Activated CD4-positive, alpha-beta memory T cell treated with anti-CD3 and anti-CD28 coated beads, Interleukin-2, amount 10 ng/mL, durations not matched to agents 7 days and 5 days (primary cell): ENCODE measurements around the gene SLC25A53. TPM values are rescaled to one million over a fixed set of nuclear protein-coding genes. Genes with fewer than 3 reads are reported as not detected.

Source experiments
- CTCF ChIA-PET: fragments of 350-600 bp; sonication (Branson Sonifier 250); formaldehyde crosslinking; loops from one replicate; lab custom pipeline; 2021; ENCODE audit warnings: antibody characterized with exemption, inconsistent platforms; lab: Charles Lee
- POLR2A ChIA-PET: fragments of 350-600 bp; sonication (Branson Sonifier 250); formaldehyde crosslinking; loops from one replicate; lab custom pipeline; 2021; ENCODE audit warnings: antibody characterized with exemption; lab: Charles Lee
- DNase-seq: peaks from one replicate; pipeline ENCODE4 v3.0.0-alpha.2; 2020
- H3K27ac Mint-ChIP-seq: one replicate; pipeline ENCODE4 v1.8.0; 2021; ENCODE audit warnings: mild to moderate bottlenecking, mixed read lengths
- H3K27me3 Mint-ChIP-seq: one replicate; pipeline ENCODE4 v1.8.0; 2021; ENCODE audit warnings: mixed read lengths
- H3K36me3 Mint-ChIP-seq: one replicate; pipeline ENCODE4 v1.8.0; 2021; ENCODE audit warnings: low read depth, mixed read lengths
- H3K4me1 Mint-ChIP-seq: one replicate; pipeline ENCODE4 v1.8.0; 2021; ENCODE audit warnings: mixed read lengths
- H3K4me3 Mint-ChIP-seq: one replicate; pipeline ENCODE4 v1.8.0; 2021; ENCODE audit warnings: mild to moderate bottlenecking, mixed read lengths
- H3K9me3 Mint-ChIP-seq: one replicate; pipeline ENCODE4 v1.8.0; 2021; ENCODE audit warnings: mixed read lengths
- total RNA-seq, 2 experiments: library from RNA; stranded (reverse); gene quantifications; one replicate each; pipeline ENCODE4 v1.2.3, GENCODE V29; 2021

The SLC25A53 gene, protein sequence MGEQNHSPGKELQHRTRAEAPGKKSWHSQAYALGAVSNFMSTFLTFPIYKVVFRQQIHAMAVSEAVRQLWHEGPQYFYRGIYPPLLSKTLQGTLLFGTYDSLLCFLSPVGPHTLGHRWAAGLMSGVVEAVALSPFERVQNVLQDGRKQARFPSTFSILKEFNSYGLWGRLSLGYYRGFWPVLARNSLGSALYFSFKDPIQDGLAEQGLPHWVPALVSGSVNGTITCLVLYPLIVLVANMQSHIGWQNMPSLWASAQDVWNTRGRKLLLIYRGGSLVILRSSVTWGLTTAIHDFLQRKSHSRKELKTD
- 1 to 10 TPM; 7.9 to 8.3 TPM for total RNA-seq

DNA sequence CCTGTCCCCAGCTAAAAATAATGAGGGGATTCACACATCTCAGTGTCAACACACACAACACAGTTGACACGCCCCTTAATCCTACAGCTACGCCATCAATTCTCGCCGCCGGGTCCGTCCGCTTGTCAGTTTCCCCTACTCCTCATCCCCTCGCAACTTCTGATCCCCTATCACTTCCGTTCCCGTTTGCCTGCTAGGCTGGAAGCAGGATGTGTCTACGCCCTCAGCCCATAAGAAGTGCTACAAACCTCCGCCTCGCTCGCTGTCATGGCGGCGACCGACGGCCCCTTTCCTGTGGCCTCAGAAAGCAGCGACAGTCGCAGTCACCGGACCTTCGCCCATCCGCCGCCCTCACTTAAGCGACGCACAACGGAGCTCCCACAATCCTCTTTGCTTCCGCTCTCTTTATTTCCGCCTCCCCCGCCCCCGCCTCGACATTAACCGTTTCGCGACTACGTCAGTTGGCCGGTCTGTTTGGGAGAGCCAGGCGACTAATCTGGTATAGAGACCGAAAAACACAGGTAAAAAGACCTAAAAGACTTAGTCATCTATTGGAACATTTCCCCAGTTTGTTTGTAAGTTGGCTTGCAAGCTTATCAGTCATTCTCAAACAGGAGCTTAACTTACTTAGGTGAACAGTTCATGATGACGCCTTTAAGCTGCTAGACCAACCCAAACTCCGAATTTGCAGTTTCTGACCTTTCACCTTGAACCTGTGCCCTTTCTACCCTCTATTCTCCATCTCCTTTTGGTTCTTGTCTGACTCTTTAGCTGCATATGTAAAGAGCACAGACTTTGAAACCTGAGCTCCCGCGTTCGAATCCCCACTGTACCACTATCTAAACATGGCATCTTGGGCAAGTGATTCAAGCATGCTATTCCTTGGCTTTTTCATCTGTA, at the start of gene SLC25A53:
Gene SLC25A53, minus strand, starts transcription at position 380 of the 900 bp plus-strand sequence. CDS start 51,752 bp downstream, outside the sequence.
- Mint-ChIP-seq H3K9me3 (no peaks in the 10 kb centered on the region), H3K4me1 (peaks cover 15% of the 10 kb centered on the region), H3K4me3 (peak within 1 kb of the TSS; percentile 90), H3K27me3 (no peaks in the 10 kb centered on the region), H3K27ac (peak within 1 kb of the TSS; percentile 100), H3K36me3 (no peaks in the 10 kb centered on the region)
- POLR2A ChIA-PET: interaction anchor here (0.6 to 3.0 kb wide), 11 partner anchors 10 to 238 kb away, joined by 3 to 57 read pairs (median 5); partner anchors contain the start of genes FAM199X and ZCCHC18
- DNase-seq: peak; percentile 79
- CTCF ChIA-PET: interaction anchor here (0.6 to 1.8 kb wide), 5 partner anchors 9 to 472 kb away, joined by 3 to 43 read pairs (median 3); partner anchors contain the start of gene FAM199X

DNA sequence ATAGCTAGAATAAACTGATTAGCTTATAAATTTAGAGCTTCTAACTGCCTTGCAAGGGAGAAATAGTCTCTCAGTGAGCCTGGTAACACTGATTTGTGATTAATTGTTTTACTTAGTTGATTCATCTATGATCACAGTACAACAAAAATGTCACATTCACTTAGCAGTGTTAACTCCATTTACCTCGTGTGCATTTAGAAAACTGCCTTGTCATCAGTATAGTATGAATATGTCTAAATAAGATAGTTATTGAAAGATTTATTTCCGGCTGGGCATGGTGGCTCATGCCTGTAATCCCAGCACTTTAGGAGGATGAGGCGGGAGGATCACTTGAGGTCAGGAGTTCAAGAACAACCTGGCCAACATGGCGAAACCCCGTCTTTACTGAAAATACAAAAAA, 48.7 kb upstream of the SLC25A53 start:
- H3K27ac Mint-ChIP-seq: no peak overlapping the region
- H3K4me3 Mint-ChIP-seq: no peak overlapping the region
- no peak for DNase-seq
- H3K9me3 Mint-ChIP-seq: no peaks in the 10 kb centered on the region
- POLR2A ChIA-PET: no interaction called here
- no peaks in the 10 kb centered on the region for H3K27me3 Mint-ChIP-seq
- CTCF ChIA-PET: interaction anchor here (1.3 kb wide), 1 partner anchor 10 kb away, joined by 6 read pairs; no protein-coding TSS in a partner anchor
- H3K36me3 Mint-ChIP-seq: no peaks in the 10 kb centered on the region
- H3K4me1 Mint-ChIP-seq: no peaks in the 10 kb centered on the region

DNA sequence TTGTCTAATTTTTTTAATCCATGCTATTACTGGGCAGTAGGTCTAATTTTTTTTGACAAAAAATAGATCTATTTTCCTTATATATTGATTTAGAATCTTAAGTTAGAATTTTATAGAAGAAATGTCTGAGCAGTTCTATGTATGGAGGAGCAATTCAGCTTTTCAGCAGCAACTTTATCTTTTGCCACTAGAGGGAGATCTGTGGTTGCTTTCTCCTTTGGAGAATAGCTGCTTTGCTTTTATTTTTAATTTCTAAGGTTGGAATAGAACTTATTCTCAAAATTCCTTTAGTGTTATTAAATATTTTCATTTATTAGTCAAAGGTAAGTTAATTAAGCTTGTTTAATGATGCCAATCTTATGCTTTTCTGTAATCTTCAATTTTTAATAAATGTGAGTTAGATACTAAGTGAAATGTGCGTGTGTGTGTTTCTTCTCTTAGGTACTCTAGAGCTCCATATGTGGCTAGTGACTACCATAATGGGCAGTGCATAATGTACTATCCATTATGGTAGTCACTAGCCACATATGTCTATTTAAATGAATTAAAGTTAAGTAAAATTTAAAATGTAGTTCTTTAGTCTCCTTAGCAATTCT, 38.8 kb upstream of the SLC25A53 start:
- CTCF ChIA-PET: interaction anchor here (0.9 to 2.0 kb wide), 10 partner anchors 9 to 662 kb away, joined by 3 to 10 read pairs (median 5); no protein-coding TSS in a partner anchor
- POLR2A ChIA-PET: interaction anchor here (1.8 to 1.9 kb wide), 2 partner anchors 38 to 277 kb away, joined by 5 to 6 read pairs; partner anchors contain the start of gene SLC25A53
- H3K4me3 Mint-ChIP-seq: no peak overlapping the region

DNA sequence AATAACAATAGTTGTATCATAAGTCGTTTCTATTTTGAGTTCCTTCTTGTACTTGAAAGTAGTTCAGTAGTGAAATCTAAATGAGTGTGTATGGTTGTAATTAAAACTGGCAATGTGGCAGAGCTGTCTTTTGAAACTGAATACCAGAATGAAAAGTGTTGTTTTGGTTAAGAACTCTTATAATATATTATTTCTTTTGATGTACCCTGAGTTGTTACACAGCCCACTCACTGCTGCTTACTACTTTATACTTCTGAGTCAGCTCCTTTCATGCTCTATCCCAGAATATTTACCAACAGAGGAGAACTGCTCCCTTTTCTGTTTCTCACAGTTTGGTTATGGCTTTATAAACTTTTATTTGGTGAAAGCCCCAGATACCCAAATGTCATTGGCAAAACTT, 38.2 kb upstream of the SLC25A53 start:
- Mint-ChIP-seq H3K36me3 (peaks cover 4% of the 10 kb centered on the region), H3K4me1 (no peaks in the 10 kb centered on the region), H3K27me3 (no peaks in the 10 kb centered on the region), H3K9me3 (no peaks in the 10 kb centered on the region), H3K27ac (no peak overlapping the region), H3K4me3 (no peak overlapping the region)
- no peak for DNase-seq
- ChIA-PET POLR2A (interaction anchor here (1.8 to 1.9 kb wide), 2 partner anchors 38 to 276 kb away, joined by 5 to 6 read pairs; partner anchors contain the start of gene SLC25A53), CTCF (interaction anchor here (0.9 to 2.0 kb wide), 10 partner anchors 9 to 662 kb away, joined by 3 to 10 read pairs (median 5); no protein-coding TSS in a partner anchor)

More for the DNA sequence above, 38.8 kb upstream of the SLC25A53 start:
- H3K36me3 Mint-ChIP-seq: no peaks in the 10 kb centered on the region
- H3K27me3 Mint-ChIP-seq: no peaks in the 10 kb centered on the region
- H3K4me1 Mint-ChIP-seq: no peaks in the 10 kb centered on the region
- no peak for DNase-seq
- no peaks in the 10 kb centered on the region for H3K9me3 Mint-ChIP-seq
- no peak overlapping the region for H3K27ac Mint-ChIP-seq

DNA sequence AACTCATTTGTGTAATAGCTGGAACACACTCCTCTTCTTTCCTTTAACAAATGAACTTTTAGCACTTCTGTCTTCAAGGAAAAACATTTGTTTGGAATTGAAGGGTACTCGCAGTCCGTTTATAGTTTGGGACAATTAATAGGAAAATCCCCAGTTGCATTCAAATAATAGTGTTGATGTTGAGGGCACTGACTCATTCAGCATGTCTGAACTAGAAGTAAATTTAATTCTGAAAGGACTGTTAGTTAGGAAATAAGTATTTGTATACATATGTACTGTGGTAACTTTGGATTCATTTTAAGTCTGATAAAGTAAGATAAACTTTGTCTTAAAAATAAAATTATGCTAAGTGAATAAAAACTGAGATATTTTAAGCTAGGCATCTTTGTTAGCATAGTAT, 36.7 kb upstream of the SLC25A53 start:
- H3K4me3 Mint-ChIP-seq: no peak overlapping the region
- no peak overlapping the region for H3K27ac Mint-ChIP-seq
- H3K27me3 Mint-ChIP-seq: no peaks in the 10 kb centered on the region
- no peaks in the 10 kb centered on the region for H3K9me3 Mint-ChIP-seq
- DNase-seq: no peak
- ChIA-PET CTCF (no interaction called here), POLR2A (no interaction called here)
- H3K4me1 Mint-ChIP-seq: peaks cover 3% of the 10 kb centered on the region
- peaks cover 10% of the 10 kb centered on the region for H3K36me3 Mint-ChIP-seq

DNA sequence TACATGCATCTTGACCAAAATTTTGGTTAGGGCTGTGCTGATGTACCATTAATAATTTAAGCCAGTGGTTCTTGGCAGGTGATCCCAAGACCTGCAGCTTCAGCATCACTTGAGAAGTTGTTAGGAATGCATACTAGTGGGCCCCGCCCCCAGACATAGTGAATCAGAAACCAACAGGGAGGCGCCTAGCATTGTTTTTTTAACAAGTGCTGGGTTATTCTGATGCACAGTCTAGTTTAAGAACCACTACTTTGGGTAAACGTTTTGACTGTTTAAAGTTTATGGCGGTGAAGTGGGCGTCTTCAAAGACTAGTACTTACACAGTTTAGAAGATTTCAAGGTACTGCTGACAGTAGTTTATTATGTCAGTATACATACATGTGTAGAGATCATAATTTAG, 33.0 kb upstream of the SLC25A53 start:
- H3K27ac Mint-ChIP-seq: no peak overlapping the region
- ChIA-PET CTCF (no interaction called here), POLR2A (no interaction called here)
- no peaks in the 10 kb centered on the region for H3K27me3 Mint-ChIP-seq
- H3K36me3 Mint-ChIP-seq: peaks cover 18% of the 10 kb centered on the region
- H3K9me3 Mint-ChIP-seq: no peaks in the 10 kb centered on the region
- H3K4me1 Mint-ChIP-seq: peaks cover 3% of the 10 kb centered on the region
- DNase-seq: no peak
- H3K4me3 Mint-ChIP-seq: no peak overlapping the region

DNA sequence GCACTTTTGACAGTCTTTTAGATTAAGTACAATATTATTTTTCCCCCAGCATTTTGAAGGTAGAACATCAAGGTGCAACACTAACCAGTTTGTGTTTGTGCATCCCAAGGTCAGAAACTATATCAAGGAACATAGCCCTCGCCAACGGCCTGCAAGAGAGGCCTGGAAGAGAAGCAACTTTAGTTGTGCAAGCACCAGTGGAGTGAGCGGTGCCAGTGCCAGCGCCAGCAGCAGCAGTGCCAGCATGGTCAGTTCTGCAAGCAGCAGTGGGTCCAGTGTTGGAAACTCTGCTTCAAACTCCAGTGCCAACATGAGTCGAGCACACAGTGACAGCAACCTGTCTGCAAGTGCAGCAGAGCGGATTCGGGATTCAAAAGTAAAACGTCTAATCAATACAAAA, 31.1 kb upstream of the SLC25A53 start:
- Mint-ChIP-seq H3K27ac (no peak overlapping the region), H3K36me3 (peaks cover 18% of the 10 kb centered on the region), H3K27me3 (no peaks in the 10 kb centered on the region), H3K4me1 (peaks cover 9% of the 10 kb centered on the region), H3K4me3 (no peak overlapping the region), H3K9me3 (no peaks in the 10 kb centered on the region)
- no peak for DNase-seq
- CTCF ChIA-PET: no interaction called here
- POLR2A ChIA-PET: no interaction called here

DNA sequence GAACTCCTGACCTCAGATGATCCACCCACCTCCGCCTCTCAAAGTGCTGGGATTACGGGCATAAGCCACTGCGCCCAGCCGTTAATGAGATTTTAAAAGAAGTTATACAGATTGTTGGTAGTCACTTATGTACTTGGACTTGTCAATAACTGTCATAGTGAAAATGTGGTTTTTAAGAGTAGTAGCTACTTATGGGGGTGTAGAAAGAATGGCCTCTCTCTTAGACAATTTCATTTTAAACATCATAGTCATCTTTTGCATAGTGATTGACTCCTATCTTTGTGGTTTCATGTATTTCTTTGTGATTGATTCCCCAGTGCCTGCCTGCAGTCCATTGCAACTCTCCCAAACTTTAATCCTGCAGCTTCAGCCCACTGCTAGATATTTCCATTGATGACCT, 26.9 kb upstream of the SLC25A53 start:
- Mint-ChIP-seq H3K4me3 (no peak overlapping the region), H3K27ac (no peak overlapping the region), H3K36me3 (peaks cover 19% of the 10 kb centered on the region), H3K9me3 (no peaks in the 10 kb centered on the region), H3K27me3 (no peaks in the 10 kb centered on the region), H3K4me1 (peaks cover 10% of the 10 kb centered on the region)
- ChIA-PET POLR2A (no interaction called here), CTCF (no interaction called here)
- DNase-seq: no peak

DNA sequence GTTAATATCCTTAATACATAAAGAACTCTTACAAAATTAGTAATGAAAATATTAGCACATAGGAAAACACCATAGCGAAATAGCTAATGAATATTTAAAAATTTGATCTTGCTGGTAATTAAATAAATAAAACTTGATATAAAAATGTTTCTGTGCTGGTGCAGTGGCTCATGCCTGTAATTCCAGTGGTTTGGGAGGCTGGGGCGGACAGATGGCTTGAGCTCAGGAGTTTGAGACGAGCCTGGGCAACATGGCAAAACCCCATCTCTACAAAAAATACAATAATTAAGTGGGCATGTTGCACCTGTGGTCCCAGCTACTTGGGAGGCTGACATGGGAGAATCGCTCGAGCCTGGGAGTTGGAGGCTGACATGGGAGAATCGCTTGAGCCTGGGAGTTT, 17.0 kb upstream of the SLC25A53 start:
- Mint-ChIP-seq H3K4me3 (no peak overlapping the region), H3K27ac (no peak overlapping the region), H3K36me3 (peaks cover 29% of the 10 kb centered on the region), H3K27me3 (no peaks in the 10 kb centered on the region), H3K9me3 (no peaks in the 10 kb centered on the region), H3K4me1 (peaks cover 6% of the 10 kb centered on the region)
- ChIA-PET POLR2A (no interaction called here), CTCF (interaction anchor here (1.0 kb wide), 1 partner anchor 21 kb away, joined by 4 read pairs; no protein-coding TSS in a partner anchor)
- no peak for DNase-seq

DNA sequence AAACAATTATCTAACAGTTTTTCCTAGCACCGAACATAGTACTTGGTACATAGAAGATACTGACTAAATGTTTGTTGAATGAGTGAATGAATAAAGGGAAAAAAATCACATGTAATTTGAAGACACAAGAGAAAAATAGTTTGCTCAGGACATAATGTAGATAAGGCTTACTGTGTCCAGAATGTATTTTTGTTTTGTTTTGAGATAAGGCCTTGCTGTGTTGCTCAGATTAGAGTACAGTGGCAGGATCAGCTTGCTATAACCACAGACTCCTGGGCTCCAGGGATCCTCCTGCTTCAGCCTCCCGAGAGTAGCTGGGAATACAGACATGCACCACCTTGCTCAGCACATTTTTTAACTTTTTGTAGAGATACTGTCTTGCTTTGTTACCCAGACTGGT, 16.0 kb upstream of the SLC25A53 start:
- Mint-ChIP-seq H3K27ac (no peak overlapping the region), H3K4me1 (peaks cover 17% of the 10 kb centered on the region), H3K4me3 (no peak overlapping the region), H3K27me3 (no peaks in the 10 kb centered on the region), H3K36me3 (peaks cover 29% of the 10 kb centered on the region), H3K9me3 (no peaks in the 10 kb centered on the region)
- ChIA-PET CTCF (no interaction called here), POLR2A (no interaction called here)
- no peak for DNase-seq

DNA sequence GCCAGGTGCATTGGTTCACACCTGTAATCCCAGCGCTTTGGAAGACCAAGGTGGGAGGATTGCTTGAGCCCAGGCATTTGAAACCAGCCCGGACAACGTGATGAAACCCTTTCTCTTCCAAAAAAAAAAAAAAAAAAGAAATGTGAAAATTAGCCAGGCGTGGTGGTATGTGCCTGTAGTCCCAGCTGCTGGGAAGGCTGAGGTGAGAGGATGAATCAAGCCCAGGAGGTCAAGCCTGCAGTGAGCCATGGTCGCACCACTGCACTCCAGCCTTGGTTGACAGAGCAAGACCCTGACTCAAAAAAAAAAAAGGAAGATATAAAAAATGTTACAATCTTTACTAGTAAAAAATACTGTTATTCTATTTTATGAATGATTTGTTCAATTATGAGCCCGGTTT, 15.3 kb upstream of the SLC25A53 start:
- no peak overlapping the region for H3K4me3 Mint-ChIP-seq
- H3K27ac Mint-ChIP-seq: no peak overlapping the region
- no peak for DNase-seq
- H3K9me3 Mint-ChIP-seq: no peaks in the 10 kb centered on the region
- ChIA-PET CTCF (no interaction called here), POLR2A (no interaction called here)
- H3K36me3 Mint-ChIP-seq: peaks cover 26% of the 10 kb centered on the region
- peaks cover 22% of the 10 kb centered on the region for H3K4me1 Mint-ChIP-seq
- no peaks in the 10 kb centered on the region for H3K27me3 Mint-ChIP-seq

DNA sequence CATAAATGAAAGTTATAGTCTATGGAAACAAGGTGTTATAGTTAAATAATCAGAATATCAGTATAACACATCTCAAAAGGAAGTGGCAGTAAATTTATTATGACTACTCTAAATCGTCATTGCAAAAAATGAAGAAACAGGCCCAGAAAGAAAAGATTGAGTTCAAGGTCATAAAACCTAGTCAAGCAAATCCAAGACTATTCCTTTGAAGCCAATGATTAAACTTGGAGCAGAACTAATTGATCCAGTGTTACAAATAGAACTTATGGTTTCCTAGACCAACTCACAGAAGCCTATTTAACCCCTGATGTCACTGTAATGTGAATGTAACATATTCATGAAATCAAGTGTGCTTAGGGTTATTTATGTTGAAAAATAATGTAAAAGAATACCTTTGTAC, 11.3 kb upstream of the SLC25A53 start:
- ChIA-PET CTCF (no interaction called here), POLR2A (interaction anchor here (3.6 kb wide), 1 partner anchor 11 kb away, joined by 57 read pairs; the partner anchor contains the start of gene SLC25A53)
- Mint-ChIP-seq H3K4me1 (peaks cover 30% of the 10 kb centered on the region), H3K4me3 (peak overlapping the region; percentile 73), H3K9me3 (no peaks in the 10 kb centered on the region), H3K27ac (no peak overlapping the region), H3K36me3 (peaks cover 19% of the 10 kb centered on the region), H3K27me3 (no peaks in the 10 kb centered on the region)
- DNase-seq: no peak
